Mesothelial cell of epicardium (in vitro differentiated cells): ENCODE measurements around the gene CFAP46. TPM values are rescaled to one million over a fixed set of nuclear protein-coding genes. Genes with fewer than 3 reads are reported as not detected.

ENCODE experiments used
- DNase-seq, 2 experiments: peaks; one replicate each; pipeline ENCODE4 v3.0.0; 2021; ENCODE audit warnings: low spot score in 2 of 2; ENCODE audit not compliant: unreplicated experiment in 2 of 2
- H3K27ac Mint-ChIP-seq: 2 replicates; pipeline ENCODE4 v1.8.0; 2021; ENCODE audit warnings: mixed read lengths
- H3K27me3 Mint-ChIP-seq: 2 replicates; pipeline ENCODE4 v1.8.0; 2021; ENCODE audit warnings: low read depth, mixed read lengths
- H3K36me3 Mint-ChIP-seq: 2 replicates; pipeline ENCODE4 v1.8.0; 2021; ENCODE audit warnings: mixed read lengths
- H3K4me1 Mint-ChIP-seq: 2 replicates; pipeline ENCODE4 v1.8.0; 2021; ENCODE audit warnings: mixed read lengths
- H3K4me3 Mint-ChIP-seq: 2 replicates; pipeline ENCODE4 v1.8.0; 2021; ENCODE audit warnings: mild to moderate bottlenecking, moderate library complexity, mixed read lengths
- H3K9me3 Mint-ChIP-seq: 2 replicates; pipeline ENCODE4 v1.8.0; 2021; ENCODE audit warnings: mixed read lengths
- total RNA-seq: library from RNA; stranded (reverse); gene quantifications from 3 replicates; pipeline ENCODE4 v1.2.1, GENCODE V29; 2021
- TF ChIP-seq, protein P1 (sequence below): fragments of 200-600 bp; sonication (generic); IDR thresholded peaks from one replicate; pipeline ENCODE4 v1.5.0; 2021; ENCODE audit warnings: antibody characterized with exemption; ENCODE audit not compliant: unreplicated experiment

CFAP46 gene
- total RNA-seq, 1 donor from 2014 or later: 3.1 TPM

DNA sequence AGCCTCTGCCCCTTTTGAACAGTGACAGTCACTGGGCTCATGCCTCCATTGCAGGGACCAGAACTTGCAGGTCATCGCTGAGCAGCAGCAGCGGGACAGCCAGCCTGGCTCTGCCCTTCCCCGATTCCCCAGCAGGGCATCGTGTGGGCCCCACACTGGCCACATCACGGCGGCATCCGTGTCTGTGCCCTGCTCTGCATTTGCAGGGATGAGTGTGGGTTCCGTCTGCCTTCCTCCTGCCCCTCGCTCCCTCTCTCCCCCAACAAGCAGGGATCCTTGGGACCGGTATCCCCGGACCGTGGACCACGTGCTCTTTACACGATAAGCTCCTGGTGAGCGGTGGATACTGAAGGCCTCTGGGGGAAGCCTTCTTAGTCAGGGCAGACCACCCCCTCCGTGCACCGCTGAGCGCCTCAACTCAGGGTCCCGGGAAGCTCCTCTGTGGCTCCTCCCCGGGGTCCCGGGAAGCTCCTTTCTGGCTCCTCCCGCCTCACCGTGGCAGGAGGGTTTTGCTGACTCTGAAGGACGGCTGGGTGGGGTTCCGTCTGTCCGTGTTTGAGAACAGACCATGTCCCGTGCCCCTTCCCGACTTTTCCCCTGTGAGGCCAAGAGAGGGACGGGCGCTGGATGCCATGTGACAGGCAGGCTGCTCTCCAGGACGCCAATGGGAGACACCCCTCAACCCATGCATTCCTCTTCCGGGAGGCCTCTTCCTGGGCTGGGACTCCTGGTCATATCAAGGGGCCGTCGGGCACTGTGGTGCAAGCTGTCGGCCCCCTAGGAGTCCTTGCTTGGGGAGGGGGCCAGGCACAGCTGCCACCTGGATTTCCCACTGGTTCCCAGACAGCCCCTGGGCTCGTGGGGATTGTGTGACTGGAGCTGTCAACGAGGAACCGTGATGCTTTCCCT is 132.9 kb downstream of the CFAP46 start:
- peaks cover 10% of the 10 kb centered on the region for H3K27me3 Mint-ChIP-seq
- TF ChIP-seq, protein P1, sequence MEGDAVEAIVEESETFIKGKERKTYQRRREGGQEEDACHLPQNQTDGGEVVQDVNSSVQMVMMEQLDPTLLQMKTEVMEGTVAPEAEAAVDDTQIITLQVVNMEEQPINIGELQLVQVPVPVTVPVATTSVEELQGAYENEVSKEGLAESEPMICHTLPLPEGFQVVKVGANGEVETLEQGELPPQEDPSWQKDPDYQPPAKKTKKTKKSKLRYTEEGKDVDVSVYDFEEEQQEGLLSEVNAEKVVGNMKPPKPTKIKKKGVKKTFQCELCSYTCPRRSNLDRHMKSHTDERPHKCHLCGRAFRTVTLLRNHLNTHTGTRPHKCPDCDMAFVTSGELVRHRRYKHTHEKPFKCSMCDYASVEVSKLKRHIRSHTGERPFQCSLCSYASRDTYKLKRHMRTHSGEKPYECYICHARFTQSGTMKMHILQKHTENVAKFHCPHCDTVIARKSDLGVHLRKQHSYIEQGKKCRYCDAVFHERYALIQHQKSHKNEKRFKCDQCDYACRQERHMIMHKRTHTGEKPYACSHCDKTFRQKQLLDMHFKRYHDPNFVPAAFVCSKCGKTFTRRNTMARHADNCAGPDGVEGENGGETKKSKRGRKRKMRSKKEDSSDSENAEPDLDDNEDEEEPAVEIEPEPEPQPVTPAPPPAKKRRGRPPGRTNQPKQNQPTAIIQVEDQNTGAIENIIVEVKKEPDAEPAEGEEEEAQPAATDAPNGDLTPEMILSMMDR: no peak
- no peak for DNase-seq
- no peak overlapping the region for H3K27ac Mint-ChIP-seq
- H3K4me3 Mint-ChIP-seq: no peak overlapping the region
- H3K9me3 Mint-ChIP-seq: no peaks in the 10 kb centered on the region
- peaks cover 10% of the 10 kb centered on the region for H3K4me1 Mint-ChIP-seq
- H3K36me3 Mint-ChIP-seq: no peaks in the 10 kb centered on the region

DNA sequence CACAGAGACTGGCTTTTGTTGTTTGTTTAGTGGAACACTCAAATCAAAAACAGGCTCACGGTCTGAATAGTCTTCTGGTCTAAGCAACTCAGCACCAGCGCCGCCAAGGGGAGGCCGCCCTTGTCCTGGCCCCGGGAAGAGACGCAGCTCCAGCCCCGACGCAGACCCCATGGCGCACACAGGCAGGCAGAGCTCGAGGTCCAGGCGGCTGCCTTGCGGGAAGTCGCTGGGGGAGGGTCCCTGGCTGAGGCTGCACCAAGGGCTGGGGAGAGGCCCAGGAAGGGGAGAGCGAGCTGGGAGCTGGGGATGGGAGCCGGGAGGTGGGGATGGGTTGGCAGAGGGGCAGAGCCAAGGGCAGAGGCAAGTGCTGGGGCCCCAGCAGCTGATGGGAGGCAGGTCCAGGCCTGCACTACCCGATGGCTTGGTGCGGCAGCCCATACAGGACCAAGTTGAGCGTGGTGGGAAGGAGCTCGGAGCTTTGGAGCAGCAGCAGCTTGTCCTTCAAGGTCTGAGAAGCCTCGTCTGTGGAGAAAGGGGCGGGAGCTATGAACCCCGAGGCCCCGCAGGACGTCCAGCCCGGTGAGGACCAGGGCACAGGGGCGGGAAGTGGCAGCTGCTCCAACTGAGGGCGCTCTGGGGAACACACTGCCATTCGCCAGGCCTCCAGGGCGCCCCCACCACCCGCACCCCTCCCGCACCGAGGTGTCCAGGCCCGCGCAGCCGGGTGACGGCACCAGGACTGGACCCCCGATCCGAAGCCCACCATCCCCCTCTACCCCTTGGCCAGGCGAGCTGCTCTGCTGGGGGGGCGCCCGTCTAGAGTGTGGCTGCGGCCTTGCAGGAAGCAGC is 133.8 kb downstream of the CFAP46 start:
- TF ChIP-seq, protein P1: no peak
- peaks cover 7% of the 10 kb centered on the region for H3K27me3 Mint-ChIP-seq

DNA sequence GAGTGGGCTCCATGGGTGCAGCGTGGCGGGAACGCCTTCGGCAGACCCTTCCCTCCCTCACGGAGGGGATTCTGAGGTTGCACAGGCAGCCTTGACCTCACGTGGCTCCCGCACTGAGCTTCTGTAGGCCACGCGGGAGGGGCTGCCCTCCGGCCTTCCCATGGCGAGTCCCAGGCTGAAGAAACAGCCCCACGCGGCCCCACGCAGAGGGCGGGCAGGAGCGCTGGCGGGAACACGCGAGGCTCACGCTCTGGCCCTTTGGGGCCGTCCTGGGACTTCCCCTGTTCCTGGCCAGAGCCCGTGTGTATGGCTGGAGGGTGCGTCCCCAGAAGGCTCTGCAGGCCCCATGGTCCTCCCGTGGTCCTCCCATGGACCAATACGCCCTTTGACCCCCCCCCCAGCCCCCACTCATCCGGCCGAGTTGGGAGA is 134.7 kb downstream of the CFAP46 start:
- no peak overlapping the region for H3K4me3 Mint-ChIP-seq

More for the DNA sequence above, 133.8 kb downstream of the CFAP46 start:
- no peak for DNase-seq
- H3K4me1 Mint-ChIP-seq: peaks cover 10% of the 10 kb centered on the region
- no peak overlapping the region for H3K4me3 Mint-ChIP-seq
- H3K9me3 Mint-ChIP-seq: no peaks in the 10 kb centered on the region
- H3K27ac Mint-ChIP-seq: no peak overlapping the region
- no peaks in the 10 kb centered on the region for H3K36me3 Mint-ChIP-seq

DNA sequence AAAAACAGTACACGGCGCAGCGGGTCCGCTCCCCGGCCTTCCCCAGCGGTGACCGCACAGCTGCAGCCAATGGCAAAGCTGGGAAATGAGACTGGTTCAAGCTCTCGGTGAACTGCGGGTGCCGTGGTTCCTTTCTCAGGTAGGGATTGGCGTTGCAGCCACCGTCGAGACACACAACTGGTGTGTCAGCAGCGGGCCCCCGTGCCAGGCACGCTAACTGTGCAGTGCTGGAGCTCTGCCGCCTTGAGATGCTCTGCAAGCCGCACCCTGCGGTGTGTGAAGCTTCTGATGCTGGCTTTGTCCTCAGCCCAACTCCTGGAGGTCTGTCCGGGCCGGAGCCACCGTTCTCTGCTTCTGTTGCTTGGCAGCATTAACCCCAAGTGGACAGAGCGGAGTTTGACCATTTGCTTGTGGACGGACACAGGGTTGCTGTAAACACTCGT is 135.8 kb downstream of the CFAP46 start:
- no peak overlapping the region for H3K4me3 Mint-ChIP-seq
- H3K9me3 Mint-ChIP-seq: no peaks in the 10 kb centered on the region
- no peak overlapping the region for H3K27ac Mint-ChIP-seq
- no peak for DNase-seq
- TF ChIP-seq, protein P1: no peak
- peaks cover 10% of the 10 kb centered on the region for H3K27me3 Mint-ChIP-seq
- H3K36me3 Mint-ChIP-seq: no peaks in the 10 kb centered on the region
- peaks cover 10% of the 10 kb centered on the region for H3K4me1 Mint-ChIP-seq

More for the DNA sequence above, 134.7 kb downstream of the CFAP46 start:
- H3K4me1 Mint-ChIP-seq: peaks cover 10% of the 10 kb centered on the region
- no peaks in the 10 kb centered on the region for H3K36me3 Mint-ChIP-seq
- H3K27ac Mint-ChIP-seq: no peak overlapping the region
- TF ChIP-seq, protein P1: no peak
- no peak for DNase-seq
- no peaks in the 10 kb centered on the region for H3K9me3 Mint-ChIP-seq
- peaks cover 10% of the 10 kb centered on the region for H3K27me3 Mint-ChIP-seq

DNA sequence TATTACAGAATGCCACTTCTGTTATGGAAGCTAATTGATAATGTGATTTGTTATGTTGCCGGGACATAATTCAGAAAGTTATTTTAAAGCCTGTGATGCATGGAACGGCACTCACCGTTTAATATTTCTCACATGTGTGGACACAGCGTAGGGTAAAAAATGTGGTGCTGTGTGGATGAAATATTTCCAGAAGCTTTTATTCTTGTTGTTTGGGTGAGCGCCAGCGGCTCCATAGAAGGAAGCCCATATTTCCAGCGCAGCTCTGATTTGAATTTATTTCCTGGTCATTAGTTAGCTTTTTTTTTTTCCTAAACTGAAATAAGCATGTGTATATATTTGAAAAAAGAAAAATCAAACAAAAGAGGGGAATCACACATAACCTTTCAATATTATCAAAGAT is 136.3 kb downstream of the CFAP46 start:
- Mint-ChIP-seq H3K27ac (no peak overlapping the region), H3K9me3 (no peaks in the 10 kb centered on the region), H3K27me3 (peaks cover 10% of the 10 kb centered on the region), H3K36me3 (no peaks in the 10 kb centered on the region), H3K4me3 (no peak overlapping the region), H3K4me1 (peaks cover 10% of the 10 kb centered on the region)
- TF ChIP-seq, protein P1: no peak
- no peak for DNase-seq
